ENCODE measurements around the gene EYA2. TPM values are rescaled to one million over a fixed set of nuclear protein-coding genes. Genes with fewer than 3 reads are reported as not detected.

EYA2 gene
- total RNA-seq, 1 experiment from 2014 or later = 1.7 TPM

- no peak for DNase-seq (ENCODE audit: low read depth)
Observed at GRCh38 chr20:47227119-47227518, 332.5 kb downstream of the EYA2 start.

- DNase-seq (ENCODE audit: low read depth) = no peak
Observed at GRCh38 chr20:47227576-47227975, 332.9 kb downstream of the EYA2 start.

GRCh38 chr20:47228654-47229053, 334.0 kb downstream of the EYA2 start:
- DNase-seq (ENCODE audit: low read depth) = no peak

- DNase-seq (ENCODE audit: low read depth) = no peak
Observed at GRCh38 chr20:47230811-47231256, 336.2 kb downstream of the EYA2 start.

GRCh38 chr20:47231382-47232039, 336.9 kb downstream of the EYA2 start:
- DNase-seq (ENCODE audit: low read depth) = no peak

GRCh38 chr20:47232518-47232917, 337.9 kb downstream of the EYA2 start:
- no peak for DNase-seq (ENCODE audit: low read depth)

- DNase-seq (ENCODE audit: low read depth) = no peak
Observed at GRCh38 chr20:47233333-47234188, 338.9 kb downstream of the EYA2 start.

- no peak for DNase-seq (ENCODE audit: low read depth)
Observed at GRCh38 chr20:47235111-47235510, 340.5 kb downstream of the EYA2 start.

GRCh38 chr20:47235853-47236638, 341.4 kb downstream of the EYA2 start:
- DNase-seq (ENCODE audit: low read depth) = no peak

GRCh38 chr20:47236639-47236900, 341.9 kb downstream of the EYA2 start:
- DNase-seq (ENCODE audit: low read depth) = no peak

- DNase-seq (ENCODE audit: low read depth) = no peak
Observed at GRCh38 chr20:47237715-47238114, 343.1 kb downstream of the EYA2 start.

Other genes starting within 250 kb of the EYA2 start
- gene SLC13A3, start 243.4 kb upstream of the EYA2 start, total RNA-seq (2014; rRNA removed; shearing (Covaris generic)) = 0.11 TPM in 1 of 2 replicates, not detected in the other
- 21.4 and 24.7 TPM in 2 replicates for gene TP53RK, start 205.4 kb upstream of the EYA2 start, total RNA-seq (2014; rRNA removed; shearing (Covaris generic))
- gene SLC2A10, start 185.2 kb upstream of the EYA2 start, total RNA-seq (2014; rRNA removed; shearing (Covaris generic)) = 3.8 and 11.4 TPM in 2 replicates